NCI-H69 (cell line): ENCODE results near the gene WIPI1.
A peak's percentile ranks its signal among the peaks of the same experiment; 100 is the strongest.

Experiments used
- DNase-seq: peaks from one replicate; lab custom pipeline; 2025; lab: John Stamatoyannopoulos, UW

Gene WIPI1

DNA sequence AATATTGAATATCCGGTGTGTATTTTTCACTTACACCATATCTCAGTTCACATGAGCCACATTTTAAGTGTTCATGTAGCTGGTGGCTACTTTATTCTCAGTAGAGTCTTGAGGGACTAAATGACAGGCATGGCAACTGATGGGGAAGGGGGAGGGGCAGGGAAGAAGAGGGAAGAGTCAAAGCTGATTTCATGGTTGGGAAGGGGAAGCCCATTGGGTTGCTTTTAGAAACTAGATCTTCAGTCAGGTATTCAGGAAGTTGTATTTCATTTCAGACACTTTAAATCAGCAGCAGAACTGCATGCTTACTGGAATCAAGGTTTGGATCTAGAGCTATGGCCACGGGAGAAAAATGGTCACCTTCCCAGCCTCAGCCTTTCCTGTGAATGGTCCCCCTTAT, 2.9 kb upstream of the WIPI1 start:
- no peak for DNase-seq

DNA sequence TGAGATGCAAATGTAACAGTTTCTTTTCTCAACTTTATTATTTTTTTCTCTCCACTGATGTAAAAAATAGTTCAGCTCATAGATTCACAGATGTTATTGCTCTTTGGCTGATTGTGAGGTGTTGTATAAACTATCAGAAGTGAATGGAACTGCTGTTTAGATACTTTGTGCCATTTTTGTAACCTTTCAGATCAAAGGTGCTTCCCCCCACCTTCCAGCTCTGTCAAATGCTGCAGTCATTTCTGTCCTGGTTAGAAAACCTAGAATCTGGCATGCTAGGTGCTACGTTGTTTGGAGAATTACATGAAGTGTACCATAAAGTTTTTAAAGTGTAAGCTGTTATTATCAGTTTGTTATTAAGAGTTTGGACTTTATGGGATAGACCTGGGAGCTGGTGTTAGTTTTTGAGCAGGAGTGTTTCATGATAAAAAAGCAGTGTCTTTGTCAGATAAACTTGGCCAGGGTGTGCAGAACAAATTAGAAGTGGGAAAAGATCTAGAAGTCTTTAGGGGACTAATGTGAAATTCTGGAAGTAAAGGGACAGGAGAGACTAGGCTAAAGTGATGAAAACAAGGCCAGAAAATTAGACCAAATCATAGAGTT, 1.8 kb upstream of the WIPI1 start:
- DNase-seq: no peak

DNA sequence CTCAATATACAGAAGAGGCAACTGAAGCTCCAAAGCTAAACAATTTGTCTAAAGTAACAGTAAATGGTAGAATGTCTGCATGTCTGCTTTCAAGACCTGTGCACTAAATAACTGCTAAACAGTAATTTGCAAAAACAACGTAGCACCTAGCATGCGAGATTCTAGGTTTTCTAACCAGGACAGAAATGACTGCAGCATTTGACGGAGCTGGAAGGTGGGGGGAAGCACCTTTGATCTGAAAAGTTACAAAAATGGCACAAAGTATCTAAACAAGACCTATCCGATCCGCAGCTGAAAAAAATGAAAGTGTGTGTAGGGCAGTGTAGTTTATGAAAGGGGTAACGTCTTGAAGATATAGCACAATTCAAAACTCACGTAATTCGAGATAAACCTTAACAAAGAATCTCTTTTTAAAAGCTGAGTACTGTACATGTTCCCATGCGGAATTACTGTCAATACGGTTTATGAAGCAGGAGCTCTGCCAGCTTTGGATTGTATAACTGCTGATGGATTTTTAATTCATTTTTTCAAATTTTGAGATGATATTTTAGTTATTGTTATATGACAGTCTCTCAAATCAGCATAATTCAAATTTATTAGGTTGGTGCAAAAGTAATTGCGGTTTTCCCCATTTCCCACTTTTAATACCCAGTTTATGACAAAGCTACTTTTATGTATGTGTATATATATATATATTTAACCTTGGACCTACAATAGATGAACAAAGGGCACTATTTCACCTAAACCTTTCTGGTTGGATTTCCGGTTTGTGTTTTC, 1.2 kb upstream of the WIPI1 start:
- no peak for DNase-seq

DNA sequence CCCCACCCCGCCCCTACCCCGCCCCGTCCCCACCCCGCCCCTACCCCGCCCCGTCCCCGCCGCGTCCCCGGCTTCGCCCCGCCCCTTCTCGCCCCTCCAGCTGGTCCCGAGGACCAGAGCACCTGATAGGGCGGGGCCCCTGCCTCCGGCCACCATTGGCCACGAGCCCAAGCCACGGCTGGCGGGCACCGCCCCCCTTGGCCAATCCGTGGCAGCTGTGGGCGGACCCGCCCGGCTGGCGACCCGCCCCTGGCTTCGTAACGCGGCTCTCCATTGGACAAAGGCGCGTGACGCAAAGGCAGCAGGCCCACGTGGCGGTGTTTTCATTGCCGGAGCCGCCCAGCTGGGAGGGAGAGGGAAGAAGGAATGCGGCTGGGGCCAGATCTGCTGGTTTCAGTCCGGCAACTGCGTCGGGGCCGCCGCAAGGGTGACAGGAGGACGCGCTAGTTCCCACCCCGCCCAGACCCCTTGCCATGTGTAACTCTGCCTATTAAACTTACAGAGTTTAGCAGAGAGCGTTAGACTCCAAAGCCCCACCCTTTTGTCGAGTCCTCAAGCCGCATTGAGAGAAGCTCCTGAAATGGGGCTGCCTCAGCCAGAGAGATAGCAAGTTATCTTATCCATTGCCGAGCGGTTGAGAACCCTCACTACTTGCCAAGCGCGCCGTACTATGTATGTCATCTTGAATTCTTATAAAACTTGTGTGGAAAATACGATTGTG, 403 bp upstream of the WIPI1 start:
- DNase-seq: peak; percentile 99

DNA sequence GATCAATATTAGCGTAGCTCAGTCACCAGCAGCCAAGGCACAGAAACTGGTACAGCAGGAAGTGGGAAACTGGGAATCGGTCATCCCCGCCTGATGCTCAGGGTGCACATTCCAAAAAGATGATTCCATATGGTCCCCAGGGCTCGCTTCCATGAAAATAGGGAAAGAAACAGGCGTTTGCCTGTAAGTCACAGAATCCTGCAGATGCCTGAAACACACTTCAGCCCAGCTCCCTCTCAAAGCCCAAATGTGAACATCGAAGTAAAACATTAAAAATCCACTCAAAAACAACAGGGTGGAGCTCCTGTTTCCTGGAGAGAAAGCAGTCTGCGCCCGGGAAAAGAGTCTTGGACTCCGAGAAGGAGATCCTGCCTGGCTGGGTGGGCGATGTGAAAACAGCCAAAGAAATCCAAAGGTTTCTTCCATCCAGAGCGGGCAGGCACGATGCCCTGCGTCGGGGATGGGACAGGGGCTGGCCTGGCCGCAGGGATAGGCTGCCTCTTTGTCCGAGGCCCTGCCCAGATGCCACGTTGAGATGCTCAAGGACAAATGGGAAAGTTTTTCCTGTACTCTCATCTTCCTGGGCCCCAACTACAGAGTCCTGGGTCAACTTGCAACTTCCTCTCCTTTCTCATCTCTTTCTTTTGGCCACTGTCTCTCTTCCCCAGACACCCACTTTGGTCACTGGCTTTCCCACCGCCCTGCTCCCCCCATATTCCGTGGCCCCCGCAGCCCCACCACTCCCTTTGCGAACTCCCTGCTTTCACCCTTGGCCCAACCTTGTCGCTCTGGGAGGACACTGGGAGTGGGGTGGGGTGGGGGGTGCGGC, 743 bp downstream of the WIPI1 start:
- peak; percentile 71 for DNase-seq

DNA sequence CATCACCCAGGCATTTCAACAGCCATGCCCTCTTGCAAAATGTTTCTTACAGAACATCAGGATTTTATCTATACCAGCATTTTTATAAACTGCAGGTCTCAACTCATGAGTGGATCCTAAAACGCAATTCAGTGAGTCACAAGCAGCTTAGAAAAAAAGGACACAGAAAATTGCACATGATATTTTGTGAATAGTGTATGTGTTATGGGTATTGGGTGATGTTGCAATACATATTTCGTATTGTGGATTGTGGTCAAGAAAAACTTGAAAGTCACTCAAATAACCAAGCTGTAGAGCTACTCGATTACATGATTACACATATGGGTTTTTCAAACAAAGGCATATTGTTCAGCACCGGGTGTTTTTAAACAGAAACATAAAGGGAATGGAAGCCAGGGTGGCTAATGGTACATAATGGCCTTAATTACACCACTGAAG, 1.4 kb downstream of the WIPI1 start:
- DNase-seq: peak; percentile 96

DNA sequence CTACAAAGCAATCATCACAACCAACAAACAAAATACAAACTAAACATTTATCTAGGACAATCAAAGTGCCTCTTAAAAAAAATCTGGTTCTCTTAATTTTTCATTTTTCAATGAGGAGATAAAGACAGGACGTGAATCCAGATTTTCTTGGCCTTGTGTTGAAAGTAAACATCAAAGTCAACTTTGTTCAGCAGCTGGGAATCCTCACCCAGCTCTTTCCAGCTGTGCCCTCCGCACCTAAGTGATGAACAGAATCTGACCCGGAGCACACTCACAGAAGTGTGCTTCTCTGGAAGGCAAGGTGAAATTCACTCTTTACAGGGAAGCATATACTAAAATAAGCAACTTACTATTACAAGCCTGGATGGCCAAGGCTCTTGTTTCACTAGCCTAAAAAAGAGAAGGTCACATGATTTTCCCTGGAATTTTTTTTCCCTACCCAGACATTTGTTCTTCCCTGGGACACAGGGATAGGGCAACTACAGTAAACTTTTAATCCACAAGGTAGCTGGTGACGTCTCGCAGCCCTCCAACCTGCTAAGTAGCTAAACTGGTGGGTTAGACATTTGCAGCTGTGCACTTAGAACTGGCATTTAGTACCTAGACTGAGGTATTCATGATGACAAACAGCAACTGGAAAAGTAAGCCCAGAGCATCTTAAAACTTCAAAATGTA, 3.2 kb downstream of the WIPI1 start:
- DNase-seq: no peak

DNA sequence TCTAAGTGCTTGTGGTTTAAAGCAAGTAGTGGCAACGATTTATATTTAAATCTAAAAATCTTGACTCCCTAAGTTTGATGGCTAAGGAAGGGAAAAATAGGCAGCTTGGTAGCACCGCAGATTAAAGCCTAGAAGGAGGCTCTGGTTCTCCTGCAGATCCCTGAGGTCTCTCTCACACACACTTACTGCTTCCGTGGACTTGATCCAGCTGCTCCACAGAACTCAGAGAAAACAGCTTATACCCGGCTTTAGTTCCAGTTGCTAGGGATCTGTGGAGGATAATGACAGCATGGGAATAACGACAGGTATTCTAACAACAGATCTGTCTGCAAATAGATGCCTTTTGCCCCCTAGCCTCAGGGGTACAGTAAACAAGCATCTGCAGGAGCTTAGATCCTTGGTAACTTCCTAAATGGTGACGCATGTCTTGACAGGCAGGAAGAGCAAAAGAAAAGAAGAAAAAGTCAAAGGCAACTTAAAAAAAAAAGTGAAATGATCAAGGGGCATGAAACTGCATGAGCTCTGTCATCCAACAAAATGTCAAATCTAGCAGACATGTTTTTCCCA, 4.5 kb downstream of the WIPI1 start:
- peak; percentile 90 for DNase-seq

DNA sequence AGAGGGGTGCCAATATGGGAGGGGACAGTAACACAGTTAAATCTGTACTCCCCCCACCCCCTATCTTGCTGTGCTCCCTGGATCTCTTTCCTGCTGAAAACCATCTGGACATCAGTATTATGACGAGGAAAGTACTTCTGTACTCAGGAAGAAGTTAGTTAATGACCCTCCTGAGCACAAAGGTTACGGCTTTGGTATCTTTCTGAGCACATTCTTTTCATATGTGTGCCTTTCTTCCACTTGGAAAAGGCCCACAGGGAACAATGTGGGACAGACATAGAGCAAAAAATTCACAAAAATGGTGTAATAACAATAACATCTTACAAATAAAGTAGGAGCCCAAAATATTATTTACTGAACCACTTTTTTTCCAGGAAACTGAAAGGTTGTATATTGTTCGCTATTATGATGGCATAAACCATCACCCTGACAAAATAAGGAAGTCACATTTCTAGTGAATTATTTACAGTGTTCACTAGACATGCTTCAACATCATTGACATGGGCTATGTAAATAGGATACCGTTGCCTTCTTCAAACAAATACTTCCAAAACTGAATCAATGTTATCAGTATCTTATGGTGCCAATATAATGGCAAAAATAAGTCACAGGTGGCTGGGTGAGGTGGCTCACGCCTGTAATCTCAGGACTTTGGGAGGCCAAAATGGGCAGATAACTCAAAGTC, 5.5 kb downstream of the WIPI1 start:
- no peak for DNase-seq

DNA sequence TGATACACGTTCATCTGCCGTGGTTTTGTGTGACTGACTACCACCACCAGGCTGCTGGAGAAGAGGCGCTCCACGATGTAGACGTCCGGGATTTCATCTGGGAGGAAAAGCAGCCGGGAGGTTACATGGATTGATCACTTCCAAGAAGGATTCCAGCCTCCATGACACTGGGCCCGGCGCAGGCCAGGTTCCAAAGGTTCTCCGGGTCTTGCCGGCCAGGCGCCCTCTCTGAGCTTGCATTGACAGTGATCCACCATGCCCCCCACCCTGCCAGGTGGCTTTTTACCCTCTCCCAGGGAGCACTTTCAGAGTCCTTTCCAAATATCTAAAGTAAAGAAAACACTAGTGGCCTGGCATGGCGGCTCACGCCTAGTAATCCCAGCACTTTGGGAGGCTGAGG, 6.5 kb downstream of the WIPI1 start:
- DNase-seq: no peak

DNA sequence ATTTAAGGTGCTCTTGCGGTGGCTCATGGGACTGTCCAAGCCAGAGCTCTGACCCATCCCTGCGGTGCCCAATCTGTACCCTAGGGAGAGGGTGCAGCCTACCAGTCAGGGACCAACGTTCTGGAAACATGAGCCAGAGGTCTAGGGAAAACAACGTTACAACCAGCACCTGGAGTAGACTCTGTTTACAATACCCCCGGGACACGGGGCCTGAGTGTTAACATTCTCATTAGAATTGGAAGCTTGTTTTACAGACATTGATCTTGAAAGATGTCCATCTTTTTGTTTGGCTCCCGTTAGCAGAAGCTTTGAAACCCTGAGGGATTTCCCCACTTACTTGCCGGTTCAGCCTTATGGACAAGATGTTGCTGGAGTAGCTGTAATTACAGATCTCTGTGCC, 6.9 kb downstream of the WIPI1 start:
- DNase-seq: peak; percentile 62

DNA sequence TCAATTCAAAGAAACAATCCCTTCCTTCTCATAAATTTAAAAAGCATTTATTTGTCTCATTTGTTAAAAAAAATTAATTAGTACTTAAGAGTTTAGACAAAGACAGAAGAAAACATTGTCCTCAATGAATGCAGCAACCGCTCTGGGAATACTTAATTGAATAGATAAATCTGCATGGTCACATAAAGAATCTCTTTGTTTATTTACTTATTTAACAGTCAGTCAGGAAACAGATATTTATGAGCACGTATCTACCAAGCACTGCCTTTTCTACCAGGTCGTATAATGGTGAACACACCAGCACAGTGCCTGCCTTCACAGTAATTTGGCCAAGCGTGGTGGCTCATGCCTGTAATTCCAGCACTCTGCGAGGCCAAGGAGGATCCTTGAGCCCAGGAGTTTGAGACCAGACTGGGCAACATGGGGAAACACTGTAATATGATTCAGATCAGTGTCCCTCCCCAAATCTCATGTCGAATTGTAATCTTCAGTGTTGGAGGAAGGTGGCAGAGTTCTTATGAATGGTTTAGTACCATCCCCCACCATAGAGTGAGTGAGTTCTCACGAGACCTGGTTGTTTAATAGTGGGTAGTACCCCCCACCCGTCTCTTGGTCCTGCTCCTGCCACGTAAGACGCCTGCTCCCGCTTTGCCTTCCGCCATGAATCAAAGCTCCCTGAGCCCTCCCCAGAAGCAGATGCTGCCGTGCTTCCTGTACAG, 8.1 kb downstream of the WIPI1 start:
- DNase-seq: no peak

DNA sequence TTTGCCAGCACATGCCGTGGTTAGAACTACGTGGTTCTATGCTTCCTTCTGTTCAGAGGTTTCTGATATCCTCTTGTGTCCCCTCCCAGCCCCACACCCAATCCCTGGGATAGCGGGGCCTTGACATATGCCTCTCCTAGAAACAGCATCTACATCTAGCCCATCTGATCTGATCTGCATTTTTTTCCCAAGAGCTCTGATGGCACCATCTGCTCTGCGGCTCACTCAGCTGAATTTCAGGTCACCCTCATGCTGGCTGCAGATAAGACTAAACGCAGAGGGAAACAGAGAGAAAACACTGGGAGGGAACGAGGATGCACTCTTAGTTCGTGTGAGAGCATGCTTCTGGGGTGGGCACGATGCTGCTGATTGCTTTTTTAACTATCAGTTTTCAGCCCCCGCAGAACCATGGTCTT, 10.7 kb downstream of the WIPI1 start:
- no peak for DNase-seq

DNA sequence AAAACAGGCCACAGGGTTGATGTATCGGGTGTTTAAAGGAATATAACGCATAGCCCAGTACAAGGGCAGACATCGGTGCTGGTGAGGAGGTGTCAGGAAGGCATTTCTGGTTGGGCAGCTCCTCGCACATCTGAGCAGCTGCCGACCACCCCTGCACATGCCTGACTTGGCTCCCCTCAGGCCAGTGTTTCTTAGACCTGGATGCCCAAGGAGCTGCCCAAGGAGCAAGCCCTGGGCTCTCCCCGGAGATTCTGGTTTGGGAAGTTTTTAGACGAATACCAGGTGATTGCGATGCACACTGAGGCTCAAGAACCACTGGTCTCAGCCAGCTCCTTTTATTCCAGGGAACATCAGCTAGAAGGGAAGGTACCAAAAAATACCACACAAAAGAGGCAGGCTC, 11.6 kb downstream of the WIPI1 start:
- no peak for DNase-seq

DNA sequence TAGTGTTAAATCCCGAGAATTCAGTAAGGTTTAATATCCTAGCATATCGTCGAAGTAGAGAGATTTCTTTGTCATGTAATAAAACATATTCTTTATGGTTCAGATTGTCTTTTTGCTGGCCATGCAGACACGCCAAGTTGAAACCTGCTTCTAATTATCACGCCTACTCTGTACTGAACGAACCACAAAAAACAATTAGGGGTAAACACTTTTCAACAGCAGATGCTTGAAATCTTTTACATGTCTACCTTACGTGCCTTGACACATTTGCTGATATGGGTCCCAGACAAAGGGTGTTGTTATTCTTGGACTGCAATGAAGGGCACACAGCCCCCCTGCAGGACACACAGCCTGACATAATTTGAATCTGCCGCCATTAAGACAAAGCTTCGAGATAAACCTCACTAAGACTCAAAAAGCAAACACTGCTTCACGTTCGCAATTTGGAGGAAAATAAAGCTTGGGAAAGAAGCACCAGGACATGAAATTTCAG, 13.3 kb downstream of the WIPI1 start:
- no peak for DNase-seq

DNA sequence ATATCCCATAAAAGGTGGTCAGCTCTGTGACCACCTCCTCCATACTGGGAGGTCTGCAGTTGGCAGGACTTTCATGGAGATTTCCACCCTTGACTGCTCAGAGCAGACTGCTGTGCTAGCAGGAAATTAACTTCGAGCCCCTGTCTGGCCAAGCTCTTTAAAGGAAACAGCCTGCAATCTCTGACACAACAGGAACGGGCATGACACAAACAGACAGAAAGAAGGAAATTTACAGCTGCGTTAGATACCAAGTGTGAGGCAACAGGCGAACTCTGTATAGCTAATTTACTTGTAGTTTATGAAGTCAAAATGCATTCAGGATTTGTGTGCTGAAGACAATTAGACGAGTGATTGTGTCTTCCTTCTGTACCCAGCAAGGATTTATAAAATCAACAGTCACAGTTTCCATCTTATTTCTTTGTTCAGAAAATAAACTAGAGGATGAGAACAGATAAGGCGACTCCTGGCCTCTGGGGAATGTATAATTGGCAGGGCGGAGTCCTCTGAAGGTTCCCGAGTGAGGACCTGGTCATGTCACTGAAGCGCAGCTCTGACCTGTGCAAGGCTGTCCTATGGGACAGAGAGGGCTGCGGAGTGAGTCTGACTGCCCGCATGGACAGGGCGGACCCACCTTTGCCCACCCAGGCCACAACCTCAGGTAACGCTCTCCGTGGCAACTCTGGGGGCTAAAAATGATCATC, 16.1 kb downstream of the WIPI1 start:
- no peak for DNase-seq

DNA sequence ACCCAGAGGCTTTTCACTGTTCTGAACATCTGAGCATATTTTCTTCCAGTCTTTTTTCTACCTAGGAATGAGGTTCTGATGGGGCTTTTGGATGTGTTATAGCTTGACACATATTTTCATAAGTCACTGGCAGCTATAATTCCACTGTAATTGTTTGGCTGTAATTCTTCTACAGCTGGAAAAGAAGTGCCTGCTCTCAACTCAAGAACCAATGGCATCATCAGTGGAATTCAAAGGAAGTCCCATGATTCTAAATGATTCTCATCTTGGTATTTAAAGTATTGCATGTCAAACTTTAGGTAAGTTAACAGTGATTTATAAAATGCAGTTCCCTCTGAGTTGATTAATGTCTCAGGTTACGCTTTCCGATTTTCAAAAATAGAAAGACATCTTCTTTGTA, 16.8 kb downstream of the WIPI1 start:
- DNase-seq: no peak

DNA sequence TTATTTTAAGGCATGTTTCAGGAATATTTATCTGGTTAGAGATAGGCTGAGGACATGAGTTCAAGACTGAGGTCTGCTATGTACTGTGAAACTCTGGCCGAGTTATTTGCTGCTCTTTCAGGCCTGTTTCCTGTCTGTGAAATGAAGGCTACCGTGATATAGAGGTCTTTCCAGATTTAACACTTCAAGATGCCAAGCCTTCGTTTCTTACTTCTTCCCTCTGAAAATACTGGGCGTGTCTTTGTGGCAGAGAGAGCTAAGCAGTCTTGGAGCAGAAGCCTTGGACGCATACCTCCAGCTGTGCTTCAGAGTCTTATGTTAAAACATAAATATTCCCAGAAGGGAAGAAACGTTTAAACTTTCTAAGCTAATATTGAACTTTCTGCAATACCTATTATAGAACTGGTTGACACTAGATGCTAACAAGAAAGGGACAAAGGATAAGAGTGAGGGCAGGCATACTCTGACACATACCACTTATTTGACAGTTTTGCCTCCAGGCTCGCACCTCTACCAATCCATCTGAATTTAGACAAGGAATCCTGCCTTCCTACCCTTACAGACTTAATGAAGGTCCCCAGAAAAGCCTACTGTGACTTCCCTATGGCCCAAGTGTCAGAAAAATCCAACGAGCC, 17.5 kb downstream of the WIPI1 start:
- DNase-seq: no peak
